COLO668 (cell line): Measurements from ENCODE around the gene GALNT10.

Experiments used
- DNase-seq: peaks from one replicate; lab custom pipeline; 2025; ENCODE audit not compliant: unreplicated experiment; lab: John Stamatoyannopoulos, UW

GALNT10 gene

DNA sequence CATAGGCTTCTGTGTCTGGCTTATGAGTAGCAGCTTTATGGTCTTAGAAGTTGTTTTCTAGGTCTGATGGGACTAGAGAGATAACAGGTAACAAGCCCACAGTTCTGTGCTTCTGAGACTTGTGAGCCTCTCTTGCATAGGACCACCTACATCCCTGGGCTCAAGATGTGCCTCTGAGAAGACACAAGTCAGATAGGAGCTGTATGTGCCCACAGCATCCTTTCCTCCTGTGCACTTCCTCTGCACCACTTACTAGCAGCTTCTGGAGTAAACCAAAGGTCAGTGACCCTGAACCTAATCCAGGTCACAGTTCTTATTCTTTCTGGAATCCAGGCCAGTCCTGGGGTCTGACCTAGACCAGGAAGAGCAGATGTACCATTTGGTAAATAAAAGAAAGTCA is 40.0 kb downstream of the GALNT10 start:
- DNase-seq, result no peak

DNA sequence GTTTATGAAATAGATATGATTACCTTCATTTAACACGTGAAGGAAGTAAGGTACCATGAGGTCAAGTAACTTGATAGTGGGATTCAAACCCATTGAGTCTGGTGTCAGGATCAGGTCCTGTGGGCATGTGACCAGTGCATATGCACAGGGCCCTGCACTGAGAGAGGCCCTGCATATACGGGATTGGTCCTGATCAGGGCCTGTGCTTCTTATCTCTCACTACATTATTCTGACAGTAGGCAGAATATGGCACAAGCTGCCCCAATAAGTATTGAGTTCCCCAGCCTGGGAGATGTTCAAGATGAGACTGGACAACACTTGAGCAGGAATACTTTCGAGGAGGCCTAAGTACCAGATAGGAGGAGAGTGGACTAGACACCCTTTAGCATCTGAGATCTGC is 44.0 kb downstream of the GALNT10 start:
- DNase-seq, result no peak

DNA sequence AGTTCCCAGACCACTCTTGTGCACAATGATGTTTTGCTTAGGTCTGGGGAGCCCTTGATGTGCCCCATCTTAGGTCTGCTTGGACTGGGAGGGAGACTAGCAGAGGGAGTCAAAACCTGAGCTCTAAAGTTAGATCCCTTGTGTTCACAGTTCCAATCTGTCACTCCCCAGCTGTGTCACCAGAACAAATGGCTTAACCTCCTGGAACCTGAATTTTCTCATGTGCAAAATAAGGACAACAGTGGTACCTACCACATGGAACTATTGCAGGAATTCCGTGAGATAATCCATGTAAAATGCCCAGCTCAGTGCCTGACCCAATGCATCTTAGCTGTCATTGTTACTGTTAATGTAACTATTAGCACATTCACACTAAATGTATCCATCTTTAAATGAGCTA is 45.5 kb downstream of the GALNT10 start:
- DNase-seq, result no peak

DNA sequence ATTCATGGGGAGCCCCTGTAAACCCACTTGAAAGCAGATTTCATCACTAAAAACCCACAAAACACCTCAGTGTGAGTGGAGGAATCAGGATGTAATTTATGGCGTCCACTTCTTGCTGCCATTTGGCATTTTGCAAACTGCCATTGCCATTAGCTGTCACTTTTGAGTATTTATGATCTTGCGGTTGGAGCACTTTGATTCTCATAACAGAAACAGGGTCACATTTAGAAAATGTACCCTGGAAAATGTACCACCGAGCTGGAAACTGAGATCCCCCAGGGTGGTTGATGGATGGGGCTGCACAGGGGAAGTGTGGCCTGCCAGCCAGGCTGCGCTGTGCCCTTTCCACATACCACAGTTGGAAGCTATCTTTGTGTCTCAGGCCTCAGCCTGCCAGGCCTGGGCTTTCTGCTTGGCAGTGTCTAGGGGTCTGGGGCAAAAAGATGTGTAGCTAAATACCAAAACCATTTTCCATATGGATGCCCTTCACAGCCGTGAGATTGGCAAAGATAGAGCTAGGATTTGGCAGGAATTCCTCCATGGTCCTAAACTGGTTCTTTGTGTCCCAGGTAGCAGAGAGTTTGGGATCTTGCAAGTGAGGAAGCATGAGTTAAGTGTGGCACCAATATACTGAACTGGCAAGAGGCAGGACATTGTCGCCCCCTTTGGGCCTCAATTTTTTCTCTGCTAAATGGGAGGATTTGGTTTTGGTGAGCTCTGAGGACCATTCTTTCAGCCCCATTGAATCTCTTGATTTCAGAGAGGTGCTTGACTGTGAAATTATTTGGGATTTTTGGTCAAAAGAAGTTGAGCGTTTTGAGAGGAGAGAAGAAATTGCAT is 46.2 kb downstream of the GALNT10 start:
- no peak for DNase-seq

DNA sequence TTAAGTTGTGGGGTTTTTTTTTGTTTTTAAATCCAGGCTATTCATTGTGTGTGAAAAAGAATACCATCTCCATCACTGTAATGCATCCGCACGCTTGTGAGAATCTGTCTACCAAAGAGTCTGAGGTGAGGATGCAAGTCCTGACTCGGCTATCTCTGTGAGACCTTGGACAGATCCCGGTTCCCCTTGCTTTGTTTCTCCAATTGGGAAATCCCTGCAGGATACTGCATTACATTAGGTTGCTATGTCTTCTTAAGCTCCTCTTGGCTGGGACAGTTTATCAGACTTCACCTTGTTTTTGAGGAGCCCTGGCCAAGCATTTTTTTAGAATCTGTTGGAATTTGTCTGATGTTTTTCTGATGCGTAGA is 46.8 kb downstream of the GALNT10 start:
- DNase-seq, result no peak

DNA sequence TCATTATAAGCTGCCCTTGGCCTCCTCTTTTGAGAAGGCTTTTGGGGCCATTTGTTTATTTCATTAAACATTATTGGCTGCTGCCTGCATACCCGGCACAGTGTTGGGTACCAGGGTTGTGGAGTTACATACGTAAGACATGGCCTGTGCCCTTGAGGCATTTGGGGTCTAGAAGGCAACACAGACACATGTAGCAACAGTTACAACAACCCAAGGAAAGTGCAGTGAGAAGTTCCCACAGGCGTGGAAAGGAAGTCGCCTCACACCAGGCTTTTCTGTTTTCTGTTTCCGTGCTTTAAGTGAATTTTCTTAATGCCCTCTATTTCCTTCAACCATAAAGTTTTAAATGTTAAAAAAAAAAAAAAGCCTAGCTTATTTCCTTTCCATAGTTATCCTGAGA is 47.4 kb downstream of the GALNT10 start:
- DNase-seq, result no peak

DNA sequence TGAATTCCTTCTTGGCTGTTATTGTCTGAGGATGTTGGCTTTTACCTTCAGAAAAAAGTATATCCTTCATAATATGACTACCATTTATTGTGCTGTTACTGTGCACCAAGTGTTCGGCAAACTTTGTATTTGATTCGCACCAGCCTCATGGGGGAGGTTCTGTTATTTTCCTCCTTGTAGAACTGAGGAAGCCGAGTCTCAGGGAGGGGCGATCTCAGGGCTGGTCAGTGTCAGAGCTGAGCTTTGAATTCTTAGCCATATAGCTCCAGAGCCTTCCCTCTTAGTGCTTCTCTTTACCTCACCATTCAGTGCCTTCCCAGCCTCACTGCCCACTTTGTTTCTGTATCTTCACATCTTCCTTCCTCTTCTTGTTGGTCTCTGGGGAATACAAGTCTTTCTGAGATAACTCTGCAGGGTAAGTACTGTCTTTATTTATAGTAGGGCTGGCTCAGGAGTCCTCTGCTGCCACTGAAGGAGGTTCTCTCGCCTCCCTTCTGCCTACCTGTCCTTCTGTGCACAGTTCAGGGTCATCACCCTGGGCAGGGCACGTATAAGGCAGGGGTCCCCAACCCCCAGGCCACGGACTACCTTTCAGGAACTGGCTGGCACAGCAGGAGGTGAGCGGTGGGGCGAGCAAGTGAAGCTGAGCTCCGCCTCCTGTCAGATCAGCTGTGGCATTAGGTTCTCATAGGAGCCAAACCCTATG is 48.4 kb downstream of the GALNT10 start:
- no peak for DNase-seq

DNA sequence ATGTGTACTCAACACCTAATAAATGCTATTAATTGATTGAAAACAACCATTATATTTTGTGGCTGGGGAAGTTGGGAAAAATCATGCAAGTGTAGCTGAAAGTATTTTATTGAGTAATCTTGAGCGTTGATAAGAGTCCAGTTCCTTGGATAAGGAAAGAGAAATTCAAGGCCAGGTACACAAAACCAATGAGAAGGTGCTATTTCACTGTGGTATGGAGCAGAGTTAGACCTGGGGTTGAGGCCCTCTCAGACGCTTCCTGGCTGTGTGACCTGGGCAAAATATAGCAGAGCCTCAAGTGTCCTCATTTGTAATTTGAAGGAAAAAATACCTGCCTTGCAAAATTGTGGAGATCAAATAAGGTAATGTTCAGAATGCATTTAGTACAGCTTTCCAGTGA is 50.1 kb downstream of the GALNT10 start:
- DNase-seq, result no peak

DNA sequence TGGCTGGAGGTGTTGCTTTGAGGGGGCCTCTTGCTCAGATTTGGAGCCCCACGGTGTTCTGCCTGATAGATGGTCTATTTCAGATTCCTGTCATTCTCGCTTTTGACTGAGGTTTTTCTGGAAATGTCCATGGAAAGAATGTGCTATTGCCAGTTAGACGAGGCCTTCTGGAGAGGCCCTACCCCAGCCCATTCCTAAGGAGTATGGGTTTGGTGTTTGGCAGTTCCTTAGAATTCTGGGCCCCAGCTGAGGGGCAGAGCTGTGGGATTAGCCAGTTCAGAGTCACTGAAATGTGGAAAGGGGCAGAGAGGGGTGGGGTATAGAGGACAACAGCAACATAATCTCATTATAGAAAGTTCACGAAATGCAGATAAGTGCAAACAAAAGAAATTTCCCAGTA is 50.5 kb downstream of the GALNT10 start:
- no peak for DNase-seq

DNA sequence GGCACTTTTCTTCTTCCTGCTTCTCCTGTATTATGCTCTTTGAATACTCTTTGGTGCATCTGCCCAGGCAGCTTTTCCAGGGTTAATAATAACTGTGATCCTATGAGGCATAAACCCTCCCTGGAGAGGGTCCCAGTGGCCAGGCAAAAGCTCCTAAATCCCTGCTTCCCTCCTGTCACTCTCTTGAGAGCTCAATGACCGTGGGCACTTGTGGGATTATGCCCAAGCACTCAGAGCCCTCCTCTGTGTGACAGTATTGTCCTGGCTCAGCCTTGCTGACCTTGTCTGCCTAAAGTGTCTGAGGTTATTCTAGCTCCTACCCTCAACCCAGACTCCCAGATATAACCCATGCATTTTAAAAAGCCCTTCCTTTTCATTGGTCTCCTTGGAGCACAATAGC is 51.9 kb downstream of the GALNT10 start:
- no peak for DNase-seq

DNA sequence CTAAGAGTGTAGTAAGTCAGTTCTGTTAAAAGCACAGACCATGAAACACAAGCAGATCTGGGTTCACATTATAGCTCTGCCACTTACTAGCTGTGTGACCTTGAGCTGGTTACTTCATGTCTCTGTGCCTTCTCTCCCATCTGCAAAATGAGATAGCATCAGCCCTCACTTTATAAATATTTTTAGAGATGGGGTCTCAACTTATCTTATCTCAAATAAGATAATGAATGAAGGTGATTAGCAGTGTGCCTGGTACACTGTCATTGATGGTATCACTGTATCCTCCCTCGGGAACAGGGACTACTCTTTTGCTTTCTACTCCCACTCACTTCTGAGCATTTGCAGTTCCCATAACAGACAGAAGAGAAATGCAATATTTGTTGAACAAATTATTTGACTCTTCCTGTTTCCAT is 52.4 kb downstream of the GALNT10 start:
- DNase-seq, result no peak

DNA sequence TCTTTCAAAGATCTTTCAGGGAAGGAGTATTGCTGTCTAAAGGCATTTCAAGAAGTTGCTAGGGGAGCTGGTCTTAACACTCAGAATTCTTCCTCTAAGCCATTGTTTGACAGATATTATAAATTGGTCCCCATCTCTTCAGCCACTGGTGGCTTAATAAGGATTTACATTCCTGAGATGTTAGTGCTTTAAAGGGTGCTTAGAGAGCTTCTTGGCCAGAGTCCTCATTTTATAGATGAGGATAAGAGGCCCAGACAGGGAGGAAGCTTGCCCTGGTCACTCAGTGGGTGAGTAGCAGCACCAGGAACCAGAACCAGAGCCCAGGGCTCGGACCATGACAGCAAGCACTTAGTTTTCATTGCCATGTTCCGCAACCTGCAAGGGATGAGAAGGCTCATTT is 53.2 kb downstream of the GALNT10 start:
- no peak for DNase-seq

DNA sequence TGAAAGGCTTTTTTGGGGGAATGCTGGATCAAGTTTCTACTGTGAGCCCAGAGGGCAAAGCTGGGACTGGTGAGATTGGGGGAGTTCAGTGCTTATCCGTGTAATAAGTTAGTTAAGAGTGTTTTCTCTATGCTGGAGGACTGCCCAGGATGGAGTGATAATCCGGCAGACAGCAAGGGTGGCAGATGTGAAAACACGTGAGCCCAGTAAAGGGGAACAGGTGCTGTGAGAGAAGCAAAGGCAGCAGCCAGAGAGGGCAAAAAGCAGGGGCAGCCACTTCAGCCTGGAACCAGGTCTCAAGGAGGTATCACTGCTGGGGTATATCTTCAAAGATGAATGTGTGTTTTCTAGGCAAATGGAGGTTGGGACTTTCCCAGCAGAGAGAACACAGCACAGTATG is 53.9 kb downstream of the GALNT10 start:
- DNase-seq, result no peak

DNA sequence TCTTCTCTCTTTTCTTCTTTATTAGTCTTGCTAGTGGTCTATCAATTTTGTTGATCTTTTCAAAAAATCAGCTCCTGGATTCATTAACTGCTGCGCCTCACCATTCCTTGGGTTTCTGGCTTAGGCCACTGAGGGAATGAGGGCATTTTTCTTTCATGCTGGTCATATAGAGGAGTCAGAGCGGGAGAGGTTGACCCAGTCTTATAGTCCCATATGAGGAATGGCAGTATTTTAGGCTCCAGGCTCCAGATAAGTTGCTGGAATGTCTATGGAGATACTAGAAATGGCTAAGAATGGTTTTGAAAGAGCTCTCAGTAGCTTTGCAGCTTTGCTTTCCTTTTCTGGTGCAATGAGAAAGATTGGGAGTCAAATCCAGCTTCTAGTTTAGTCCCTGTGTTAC is 58.2 kb downstream of the GALNT10 start:
- no peak for DNase-seq

DNA sequence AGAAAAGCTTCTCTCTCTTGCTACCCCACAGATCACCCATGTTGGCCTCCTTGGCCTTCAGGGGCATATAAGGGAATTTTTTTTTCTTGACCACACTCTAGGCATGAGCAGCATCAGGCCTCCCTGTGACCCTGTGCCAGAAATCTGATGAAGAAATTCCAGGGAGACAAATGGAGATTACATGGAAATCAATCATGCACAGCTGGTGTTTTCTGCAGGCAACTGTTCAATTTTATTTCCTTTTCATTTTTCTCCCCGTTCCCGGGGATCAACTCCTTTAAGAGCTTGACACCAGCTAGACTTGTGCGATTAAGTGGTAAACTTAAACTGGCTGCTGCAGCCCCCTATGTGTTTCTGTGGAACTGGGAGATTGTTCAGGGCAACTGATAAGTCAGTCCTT is 59.3 kb downstream of the GALNT10 start:
- DNase-seq, result no peak

DNA sequence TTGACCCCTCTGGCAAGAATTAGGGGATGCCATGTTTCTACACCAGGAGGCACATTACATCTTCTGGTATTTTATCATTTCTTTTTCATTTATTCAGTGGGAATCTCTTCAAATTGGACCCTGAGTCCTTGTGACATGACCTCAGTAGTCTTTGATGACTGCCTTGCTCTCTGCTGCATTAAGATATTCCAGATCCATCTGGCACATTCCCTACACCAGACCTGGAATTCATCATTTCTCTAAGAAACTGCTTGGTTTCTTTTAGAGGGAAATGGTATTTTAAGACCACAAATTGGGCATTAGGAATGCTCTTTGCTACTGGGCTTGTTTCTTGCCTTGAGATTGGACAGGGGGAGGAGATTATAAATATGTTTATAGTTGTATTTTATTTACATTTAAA is 61.0 kb downstream of the GALNT10 start:
- DNase-seq, result no peak

DNA sequence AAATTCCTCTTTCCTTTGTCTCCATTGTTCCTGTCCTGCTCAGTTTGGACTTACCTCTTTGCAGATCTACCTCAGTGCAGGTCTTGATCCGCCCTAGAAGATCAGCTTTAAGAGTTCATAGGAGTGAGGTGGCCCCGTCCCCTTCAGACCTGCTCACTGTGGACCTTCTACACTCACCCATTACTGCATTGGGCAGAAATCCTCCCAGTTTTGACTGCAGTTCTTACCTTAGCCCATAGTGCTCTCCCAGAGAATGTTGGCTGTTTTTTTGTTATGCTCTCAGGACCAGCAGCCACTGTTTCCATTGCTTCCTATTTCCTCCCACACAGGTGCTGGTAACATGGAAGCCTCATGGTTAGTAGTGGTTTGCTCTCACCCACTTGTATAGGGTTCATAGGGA is 63.3 kb downstream of the GALNT10 start:
- DNase-seq, result no peak

DNA sequence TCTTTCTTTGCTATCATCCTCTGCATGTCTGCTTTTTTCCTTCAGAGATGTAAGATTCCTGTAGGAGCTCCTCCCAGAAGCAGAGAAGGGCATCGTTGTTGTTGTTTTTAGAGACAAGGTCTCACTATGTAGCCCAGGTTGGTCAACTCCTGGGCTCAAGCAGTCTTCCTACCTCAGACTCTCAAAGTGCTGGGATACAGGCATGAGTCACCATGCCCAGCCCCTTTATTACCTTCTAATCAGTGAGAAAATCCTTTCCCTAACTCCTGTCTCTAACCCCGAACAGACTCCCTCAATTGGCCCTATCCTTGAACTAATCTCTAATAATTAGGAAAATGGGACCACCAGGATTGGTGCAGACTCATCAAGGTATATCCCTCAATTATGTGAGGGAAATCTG is 64.4 kb downstream of the GALNT10 start:
- no peak for DNase-seq

DNA sequence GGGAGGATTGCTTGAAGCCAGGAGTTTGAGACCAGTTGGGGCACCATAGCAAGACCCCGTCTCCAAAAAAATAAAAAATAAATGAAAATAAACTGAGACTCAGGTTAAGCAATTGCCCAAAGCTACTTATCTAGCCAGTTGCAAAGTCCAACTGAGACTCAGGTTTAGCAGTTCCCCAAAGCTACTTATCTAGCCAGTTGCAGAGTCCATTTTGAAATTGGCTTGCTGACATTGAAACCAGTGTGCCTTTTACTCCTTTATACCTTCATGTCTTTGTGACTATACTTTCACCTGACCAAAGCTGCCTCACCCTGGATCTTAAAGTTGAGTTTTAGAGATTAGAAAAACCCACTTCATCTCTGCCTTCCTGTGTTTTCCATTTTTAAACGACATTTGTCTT is 66.5 kb downstream of the GALNT10 start:
- DNase-seq, result no peak

DNA sequence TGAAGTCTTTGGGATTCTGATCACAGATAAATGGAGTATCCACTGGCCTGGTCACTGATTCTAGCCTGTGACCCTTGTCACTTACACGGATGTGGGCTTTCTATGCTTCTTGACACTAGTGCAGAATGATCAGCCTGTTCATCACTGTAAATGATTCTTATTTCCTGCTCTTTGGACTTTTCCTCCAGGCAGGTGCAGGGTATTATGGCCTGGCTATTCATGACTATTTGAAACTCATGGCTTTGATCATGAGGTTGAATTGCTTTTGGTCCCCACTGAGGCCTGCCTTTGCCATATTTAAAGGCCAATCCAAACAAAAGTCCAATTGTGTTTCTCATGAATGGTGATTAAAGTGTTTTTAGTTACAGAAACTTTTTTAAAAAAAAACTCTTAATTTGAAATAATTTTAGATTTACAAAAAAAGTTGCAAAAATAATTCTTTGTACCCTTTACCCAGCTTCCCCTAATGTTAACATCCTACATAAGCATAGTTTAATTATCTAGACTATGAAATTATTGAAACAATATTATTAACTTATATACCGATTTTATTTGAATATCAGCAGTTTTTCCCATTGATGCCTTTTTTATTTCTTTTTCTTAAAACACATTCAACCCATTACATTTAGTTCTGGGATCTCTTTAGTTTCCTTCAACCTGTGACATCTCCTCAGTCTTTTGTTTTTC is 68.1 kb downstream of the GALNT10 start:
- DNase-seq, result peak; percentile 26

DNA sequence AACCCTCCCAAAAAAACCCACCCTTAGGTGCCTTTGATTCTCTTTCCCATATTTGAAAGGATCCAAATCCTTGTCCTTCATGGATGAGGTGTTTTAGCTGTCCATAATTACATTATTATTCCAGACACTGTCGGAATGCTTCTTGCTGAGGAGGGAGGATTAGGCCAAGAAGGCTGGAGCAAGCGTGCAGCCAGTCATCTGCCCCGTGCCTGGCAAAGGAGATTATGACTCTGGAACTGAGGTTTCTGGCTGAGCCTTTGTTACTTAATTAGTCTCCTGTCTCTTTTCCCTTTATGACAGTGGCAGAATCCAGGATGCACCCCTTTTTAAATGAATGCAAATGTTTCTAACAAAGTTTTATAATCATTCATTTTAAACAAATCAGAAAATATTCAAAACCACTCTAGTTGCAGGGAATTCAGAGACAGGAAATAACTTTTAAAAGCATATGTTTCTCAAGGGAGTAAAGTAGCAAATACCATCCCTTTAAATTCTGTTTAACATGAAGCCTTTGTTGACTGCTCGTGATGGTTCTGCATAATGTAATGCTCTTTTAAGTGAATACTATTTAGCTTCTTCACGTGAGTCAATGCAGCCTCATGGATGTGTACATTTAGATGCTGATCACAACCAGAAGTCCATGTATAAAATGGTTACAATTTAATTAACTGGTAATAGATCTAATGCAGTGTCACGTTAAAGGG is 69.8 kb downstream of the GALNT10 start:
- no peak for DNase-seq

DNA sequence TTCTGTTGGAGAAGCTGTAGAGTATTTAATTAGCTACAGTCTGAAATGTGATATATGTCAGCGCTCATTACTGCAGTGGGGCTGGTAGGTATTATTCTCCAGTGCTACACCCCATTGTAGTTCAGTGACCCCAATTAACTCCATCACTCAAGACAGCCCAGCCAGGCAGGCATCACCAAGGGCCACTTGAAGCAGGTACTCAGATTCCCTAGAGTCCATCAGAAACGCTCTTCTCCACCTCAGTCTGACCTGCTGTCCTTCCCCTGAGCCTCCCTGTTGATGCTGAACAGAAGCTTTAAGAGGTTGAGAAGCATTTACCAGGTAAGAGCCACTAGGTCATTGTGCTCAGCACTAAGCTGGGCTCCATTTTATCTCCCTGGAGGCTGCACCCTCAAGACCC is 71.8 kb downstream of the GALNT10 start:
- no peak for DNase-seq
